Fibroblast of pulmonary artery (primary cell): ENCODE measurements around the gene MAPK8.
A peak's percentile ranks its signal among the peaks of the same experiment; 100 is the strongest.

Experiments
- DNase-seq: peaks from one replicate; pipeline ENCODE4 v3.0.0-alpha.2; 2010; ENCODE audit warnings: low read depth
- H3K4me3 ChIP-seq: replicated peaks from 2 replicates; pipeline ENCODE4 v1.5.1; 2011; ENCODE audit warnings: low read depth, mild to moderate bottlenecking, control low read depth, low read length, moderate library complexity
- CTCF ChIP-seq: IDR thresholded peaks from 2 replicates; pipeline ENCODE4 v1.5.1; 2011; ENCODE audit warnings: mild to moderate bottlenecking, control low read depth, low read length, inconsistent platforms; ENCODE audit errors: missing control alignments

MAPK8 gene

GRCh38 chr10:48365668-48366067 is 59.2 kb downstream of the MAPK8 start:
- no peak for DNase-seq
- TF ChIP-seq CTCF, result no peak
- H3K4me3 ChIP-seq, result peak overlapping the region; percentile 29

GRCh38 chr10:48366261-48366660 is 59.8 kb downstream of the MAPK8 start:
- peak; percentile 56 for DNase-seq
- no peak for TF ChIP-seq CTCF
- H3K4me3 ChIP-seq, result no peak overlapping the region

DNA sequence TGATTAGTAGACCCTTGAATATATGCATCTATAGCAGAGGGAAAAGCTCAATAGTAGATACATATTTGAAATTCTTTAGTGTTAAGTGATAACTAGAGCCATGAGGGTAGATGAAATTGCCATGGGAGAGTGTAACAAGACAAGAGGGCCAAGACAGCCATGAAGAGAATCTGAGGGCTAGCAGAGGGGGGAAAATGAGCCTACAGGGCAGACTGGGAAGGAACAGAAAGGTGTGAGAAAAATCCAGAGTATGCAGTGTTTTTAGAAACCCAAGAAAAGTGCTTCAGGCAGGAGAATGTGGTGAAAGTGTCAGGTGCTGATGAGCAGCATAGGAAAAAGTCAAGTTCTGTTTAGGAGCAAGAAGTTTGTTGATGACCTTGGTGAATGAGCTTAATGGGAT is 63.0 kb downstream of the MAPK8 start:
- H3K4me3 ChIP-seq, result no peak overlapping the region
- TF ChIP-seq CTCF, result no peak
- no peak for DNase-seq

GRCh38 chr10:48377751-48378530 is 71.5 kb downstream of the MAPK8 start:
- no peak for TF ChIP-seq CTCF
- no peak for DNase-seq
- no peak overlapping the region for H3K4me3 ChIP-seq

- no peak for DNase-seq
- no peak overlapping the region for H3K4me3 ChIP-seq
- no peak for TF ChIP-seq CTCF
Observed at GRCh38 chr10:48378675-48379074, 72.2 kb downstream of the MAPK8 start.

- no peak for DNase-seq
- no peak overlapping the region for H3K4me3 ChIP-seq
- no peak for TF ChIP-seq CTCF
Observed at GRCh38 chr10:48381971-48382370, 75.5 kb downstream of the MAPK8 start.

GRCh38 chr10:48382982-48383381 is 76.5 kb downstream of the MAPK8 start:
- no peak for TF ChIP-seq CTCF
- DNase-seq, result no peak

More at GRCh38 chr10:48382982-48383381, 76.5 kb downstream of the MAPK8 start:
- no peak overlapping the region for H3K4me3 ChIP-seq
